Measurements from ENCODE around the gene VPS41. TPM values are rescaled to one million over a fixed set of nuclear protein-coding genes. Genes with fewer than 3 reads are reported as not detected.
"Not testable (repeated sequence)": the region's sequence is repeated elsewhere in the genome, so short reads cannot be mapped to it uniquely, and the experiment has no call there.

The VPS41 gene
- 10 to 100 TPM; 50.1 to 50.8 TPM for total RNA-seq

GRCh38 chr7:38908759-38909335, at the start of gene VPS41:
Gene VPS41, minus strand, starts transcription at chr7:38909191. Its CDS starts 17 bp downstream, at chr7:38909174.
- Mint-ChIP-seq H3K4me1 (peaks cover 32% of the 10 kb centered on the region), H3K27me3 (peaks cover under 1% of the 10 kb centered on the region), H3K36me3 (ENCODE audit: low read depth) (peaks cover 4% of the 10 kb centered on the region), H3K4me3 (peak within 1 kb of the TSS; percentile 99), H3K9me3 (no peaks in the 10 kb centered on the region), H3K27ac (peak within 1 kb of the TSS; percentile 99)
- CTCF ChIA-PET, result interaction anchor here (1.0 to 1.3 kb wide), 2 partner anchors 9 to 117 kb away, joined by 3 read pairs; no protein-coding TSS in a partner anchor
- DNase-seq, result peak; percentile 88
- POLR2A ChIA-PET, result no interaction called here

GRCh38 chr7:38955892-38956291, 46.9 kb upstream of the VPS41 start:
- Mint-ChIP-seq H3K36me3 (ENCODE audit: low read depth) (no peaks in the 10 kb centered on the region), H3K4me3 (no peak overlapping the region), H3K4me1 (no peaks in the 10 kb centered on the region), H3K27ac (no peak overlapping the region), H3K9me3 (no peaks in the 10 kb centered on the region), H3K27me3 (peaks cover 14% of the 10 kb centered on the region)
- no peak for DNase-seq
- CTCF ChIA-PET, result no interaction called here
- POLR2A ChIA-PET, result no interaction called here

GRCh38 chr7:38953971-38954370, 45.0 kb upstream of the VPS41 start:
- ChIA-PET POLR2A (interaction anchor here (0.6 kb wide), 1 partner anchor 1187 kb away, joined by 4 read pairs; no protein-coding TSS in a partner anchor), CTCF (no interaction called here)
- Mint-ChIP-seq H3K9me3 (no peaks in the 10 kb centered on the region), H3K27ac (no peak overlapping the region), H3K27me3 (peaks cover 16% of the 10 kb centered on the region), H3K4me1 (no peaks in the 10 kb centered on the region), H3K4me3 (no peak overlapping the region), H3K36me3 (ENCODE audit: low read depth) (no peaks in the 10 kb centered on the region)
- DNase-seq, result no peak

- ChIA-PET CTCF (no interaction called here), POLR2A (no interaction called here)
- no peaks in the 10 kb centered on the region for H3K36me3 Mint-ChIP-seq (ENCODE audit: low read depth)
- H3K9me3 Mint-ChIP-seq, result no peaks in the 10 kb centered on the region
- no peak for DNase-seq
- H3K4me3 Mint-ChIP-seq, result no peak overlapping the region
- H3K4me1 Mint-ChIP-seq, result no peaks in the 10 kb centered on the region
- H3K27ac Mint-ChIP-seq, result no peak overlapping the region
- H3K27me3 Mint-ChIP-seq, result peaks cover 18% of the 10 kb centered on the region
Observed at GRCh38 chr7:38953227-38953626, 44.2 kb upstream of the VPS41 start.

- Mint-ChIP-seq H3K4me1 (no peaks in the 10 kb centered on the region), H3K27me3 (peaks cover 23% of the 10 kb centered on the region)
Observed at GRCh38 chr7:38951213-38951612, 42.2 kb upstream of the VPS41 start.

GRCh38 chr7:38950309-38950708, 41.3 kb upstream of the VPS41 start:
- ChIA-PET POLR2A (no interaction called here), CTCF (no interaction called here)
- H3K36me3 Mint-ChIP-seq (ENCODE audit: low read depth), result no peaks in the 10 kb centered on the region
- H3K9me3 Mint-ChIP-seq, result no peaks in the 10 kb centered on the region
- DNase-seq, result no peak
- H3K4me3 Mint-ChIP-seq, result no peak overlapping the region
- H3K27ac Mint-ChIP-seq, result no peak overlapping the region
- no peaks in the 10 kb centered on the region for H3K4me1 Mint-ChIP-seq
- peaks cover 23% of the 10 kb centered on the region for H3K27me3 Mint-ChIP-seq

More at GRCh38 chr7:38951213-38951612, 42.2 kb upstream of the VPS41 start:
- Mint-ChIP-seq H3K27ac (no peak overlapping the region), H3K9me3 (no peaks in the 10 kb centered on the region), H3K4me3 (no peak overlapping the region), H3K36me3 (ENCODE audit: low read depth) (no peaks in the 10 kb centered on the region)
- ChIA-PET CTCF (no interaction called here), POLR2A (no interaction called here)
- DNase-seq, result no peak

- H3K9me3 Mint-ChIP-seq; H3K27ac Mint-ChIP-seq; H3K4me3 Mint-ChIP-seq; DNase-seq; POLR2A ChIA-PET; H3K4me1 Mint-ChIP-seq; H3K36me3 Mint-ChIP-seq (ENCODE audit: low read depth): not testable (repeated sequence)
- peaks cover 20% of the 10 kb centered on the region for H3K27me3 Mint-ChIP-seq
- CTCF ChIA-PET, result interaction anchor here (0.6 to 0.7 kb wide), 3 partner anchors 48 to 385 kb away, joined by 3 to 4 read pairs (median 3); no protein-coding TSS in a partner anchor
Observed at GRCh38 chr7:38947541-38947940, 38.5 kb upstream of the VPS41 start.

- H3K27ac Mint-ChIP-seq, result no peak overlapping the region
- no peaks in the 10 kb centered on the region for H3K4me1 Mint-ChIP-seq
- CTCF ChIA-PET, result no interaction called here
- H3K27me3 Mint-ChIP-seq, result peaks cover 12% of the 10 kb centered on the region
- H3K4me3 Mint-ChIP-seq, result no peak overlapping the region
- POLR2A ChIA-PET, result interaction anchor here (0.5 to 0.6 kb wide), 2 partner anchors 131 to 288 kb away, joined by 3 read pairs; no protein-coding TSS in a partner anchor
- no peaks in the 10 kb centered on the region for H3K36me3 Mint-ChIP-seq (ENCODE audit: low read depth)
- no peaks in the 10 kb centered on the region for H3K9me3 Mint-ChIP-seq
- no peak for DNase-seq
Observed at GRCh38 chr7:38942431-38943051, 33.5 kb upstream of the VPS41 start.

- no peak overlapping the region for H3K27ac Mint-ChIP-seq
- H3K27me3 Mint-ChIP-seq, result peaks cover 7% of the 10 kb centered on the region
- no peaks in the 10 kb centered on the region for H3K4me1 Mint-ChIP-seq
- POLR2A ChIA-PET, result no interaction called here
- CTCF ChIA-PET, result no interaction called here
- no peaks in the 10 kb centered on the region for H3K9me3 Mint-ChIP-seq
- no peak overlapping the region for H3K4me3 Mint-ChIP-seq
- DNase-seq, result no peak
- H3K36me3 Mint-ChIP-seq (ENCODE audit: low read depth), result no peaks in the 10 kb centered on the region
Observed at GRCh38 chr7:38940774-38941173, 31.8 kb upstream of the VPS41 start.

GRCh38 chr7:38938589-38938988, 29.6 kb upstream of the VPS41 start:
- Mint-ChIP-seq H3K4me1 (no peaks in the 10 kb centered on the region), H3K9me3 (no peaks in the 10 kb centered on the region), H3K27me3 (peaks cover 7% of the 10 kb centered on the region), H3K27ac (no peak overlapping the region), H3K4me3 (no peak overlapping the region), H3K36me3 (ENCODE audit: low read depth) (no peaks in the 10 kb centered on the region)
- ChIA-PET POLR2A (no interaction called here), CTCF (no interaction called here)
- no peak for DNase-seq

GRCh38 chr7:38938001-38938485, 29.1 kb upstream of the VPS41 start:
- Mint-ChIP-seq H3K27me3 (peaks cover 7% of the 10 kb centered on the region), H3K9me3 (no peaks in the 10 kb centered on the region), H3K4me3 (no peak overlapping the region), H3K36me3 (ENCODE audit: low read depth) (no peaks in the 10 kb centered on the region), H3K4me1 (no peaks in the 10 kb centered on the region), H3K27ac (no peak overlapping the region)
- POLR2A ChIA-PET, result no interaction called here
- DNase-seq, result no peak
- CTCF ChIA-PET, result no interaction called here

- Mint-ChIP-seq H3K4me1 (no peaks in the 10 kb centered on the region), H3K27ac (no peak overlapping the region), H3K27me3 (peaks cover 2% of the 10 kb centered on the region), H3K9me3 (no peaks in the 10 kb centered on the region), H3K4me3 (no peak overlapping the region), H3K36me3 (ENCODE audit: low read depth) (no peaks in the 10 kb centered on the region)
- no peak for DNase-seq
- CTCF ChIA-PET, result no interaction called here
- POLR2A ChIA-PET, result no interaction called here
Observed at GRCh38 chr7:38936641-38937040, 27.6 kb upstream of the VPS41 start.

GRCh38 chr7:38934536-38934935, 25.5 kb upstream of the VPS41 start:
- H3K4me1 Mint-ChIP-seq, result no peaks in the 10 kb centered on the region
- POLR2A ChIA-PET, result interaction anchor here (0.6 kb wide), 1 partner anchor 118 kb away, joined by 5 read pairs; no protein-coding TSS in a partner anchor

More at GRCh38 chr7:38934536-38934935, 25.5 kb upstream of the VPS41 start:
- no peaks in the 10 kb centered on the region for H3K36me3 Mint-ChIP-seq (ENCODE audit: low read depth)
- CTCF ChIA-PET, result no interaction called here
- no peak overlapping the region for H3K4me3 Mint-ChIP-seq
- no peaks in the 10 kb centered on the region for H3K9me3 Mint-ChIP-seq
- DNase-seq, result no peak
- H3K27me3 Mint-ChIP-seq, result peaks cover 2% of the 10 kb centered on the region
- H3K27ac Mint-ChIP-seq, result no peak overlapping the region
